WTC11 (cell line): ENCODE measurements around the gene AAGAB. TPM values are rescaled to one million over a fixed set of nuclear protein-coding genes. Genes with fewer than 3 reads are reported as not detected.

Experiments used
- ATAC-seq: fragments of 200-7000 bp; cut with Tn5 transposase; 2 replicates; pipeline ENCODE4 v1.10.0; 2021; ENCODE audit warnings: mild to moderate bottlenecking, moderate library complexity
- CTCF ChIA-PET: fragments of 300-600 bp; sonication (Branson Sonifier 250); formaldehyde crosslinking; loops from one replicate; lab custom pipeline; 2021; ENCODE audit warnings: antibody characterized with exemption; lab: Charles Lee
- POLR2A ChIA-PET: fragments of 350-600 bp; sonication (Branson Sonifier 250); formaldehyde crosslinking; loops from one replicate; lab custom pipeline; 2021; ENCODE audit warnings: antibody characterized with exemption; lab: Charles Lee
- DNase-seq: peaks from one replicate; pipeline ENCODE4 v3.0.0; 2021; ENCODE audit warnings: low spot score
- H3K27ac Mint-ChIP-seq: 2 replicates; pipeline ENCODE4 v1.8.0; 2021; ENCODE audit warnings: mixed read lengths
- H3K27me3 Mint-ChIP-seq: 2 replicates; pipeline ENCODE4 v1.8.0; 2021; ENCODE audit warnings: low read depth, mild to moderate bottlenecking, moderate library complexity, mixed read lengths
- H3K36me3 Mint-ChIP-seq: 2 replicates; pipeline ENCODE4 v1.8.0; 2021; ENCODE audit warnings: mixed read lengths
- H3K4me1 Mint-ChIP-seq: 2 replicates; pipeline ENCODE4 v1.8.0; 2022; ENCODE audit warnings: mixed read lengths
- H3K4me3 Mint-ChIP-seq: 2 replicates; pipeline ENCODE4 v1.8.0; 2021; ENCODE audit warnings: mild to moderate bottlenecking, moderate library complexity, mixed read lengths
- H3K9me3 Mint-ChIP-seq: 2 replicates; pipeline ENCODE4 v1.8.0; 2021; ENCODE audit warnings: mixed read lengths
- AFF4 ChIP-seq: sonication (generic); formaldehyde crosslinking; IDR thresholded peaks from 2 replicates; pipeline ENCODE4 v1.8.1; 2023; ENCODE audit warnings: mild to moderate bottlenecking, missing genetic modification reagents, borderline replicate concordance
- CBFB ChIP-seq: sonication (generic); formaldehyde crosslinking; IDR thresholded peaks from 2 replicates; pipeline ENCODE4 v1.8.1; 2022; ENCODE audit warnings: mild to moderate bottlenecking, low read depth, missing genetic modification reagents
- CREB1 ChIP-seq: sonication (generic); formaldehyde crosslinking; IDR thresholded peaks from 2 replicates; pipeline ENCODE4 v1.8.0; 2023; ENCODE audit warnings: mild to moderate bottlenecking, missing genetic modification reagents
- E2F5 ChIP-seq: sonication (generic); formaldehyde crosslinking; IDR thresholded peaks from 2 replicates; pipeline ENCODE4 v1.8.1; 2022; ENCODE audit warnings: mild to moderate bottlenecking, moderate library complexity, missing genetic modification reagents
- EMX1 ChIP-seq: fragments of 250-450 bp; sonication (Bioruptor Pico); IDR thresholded peaks from 2 replicates; pipeline ENCODE4 v1.8.0; 2021; ENCODE audit warnings: mild to moderate bottlenecking
- FOXJ3 ChIP-seq: sonication (generic); formaldehyde crosslinking; IDR thresholded peaks from 2 replicates; pipeline ENCODE4 v1.9.0; 2021; ENCODE audit warnings: missing genetic modification reagents, mild to moderate bottlenecking, borderline replicate concordance
- JUN ChIP-seq: sonication (generic); formaldehyde crosslinking; IDR thresholded peaks from 2 replicates; pipeline ENCODE4 v1.8.0; 2023; ENCODE audit warnings: mild to moderate bottlenecking, missing genetic modification reagents
- NR2C2 ChIP-seq: sonication (generic); formaldehyde crosslinking; IDR thresholded peaks from 2 replicates; pipeline ENCODE4 v1.8.0; 2022; ENCODE audit warnings: mild to moderate bottlenecking, missing genetic modification reagents
- PRRX2 ChIP-seq: fragments of 250-450 bp; sonication (Bioruptor Pico); IDR thresholded peaks from 2 replicates; pipeline ENCODE4 v1.8.0; 2021; ENCODE audit warnings: mild to moderate bottlenecking
- RORB ChIP-seq: fragments of 250-450 bp; sonication (Bioruptor Pico); IDR thresholded peaks from 2 replicates; pipeline ENCODE4 v1.9.0; 2021; ENCODE audit warnings: mild to moderate bottlenecking
- SOX15 ChIP-seq: fragments of 250-450 bp; sonication (Bioruptor Pico); IDR thresholded peaks from 2 replicates; pipeline ENCODE4 v1.9.0; 2021; ENCODE audit warnings: mild to moderate bottlenecking
- ZNF138 ChIP-seq: sonication (generic); formaldehyde crosslinking; conservative IDR thresholded peaks from 2 replicates; pipeline ENCODE4 v1.8.1; 2022; ENCODE audit warnings: mild to moderate bottlenecking, moderate library complexity, missing genetic modification reagents
- ZNF219 ChIP-seq: sonication (generic); formaldehyde crosslinking; IDR thresholded peaks from 2 replicates; pipeline ENCODE4 v1.8.0; 2023; ENCODE audit warnings: missing genetic modification reagents, mild to moderate bottlenecking, borderline replicate concordance
- ZNF232 ChIP-seq: sonication (generic); formaldehyde crosslinking; IDR thresholded peaks from 2 replicates; pipeline ENCODE4 v1.8.0; 2022; ENCODE audit warnings: mild to moderate bottlenecking, missing genetic modification reagents
- ZNF281 ChIP-seq: sonication (generic); formaldehyde crosslinking; IDR thresholded peaks from 2 replicates; pipeline ENCODE4 v1.8.0; 2023; ENCODE audit warnings: mild to moderate bottlenecking, missing genetic modification reagents
- ZNF416 ChIP-seq: fragments of 250-450 bp; sonication (Bioruptor Pico); IDR thresholded peaks from 2 replicates; pipeline ENCODE4 v1.9.0; 2021; ENCODE audit warnings: mild to moderate bottlenecking, inconsistent platforms
- ZNF423 ChIP-seq: fragments of 250-450 bp; sonication (Bioruptor Pico); IDR thresholded peaks from 2 replicates; pipeline ENCODE4 v2.1.2; 2022; ENCODE audit warnings: mild to moderate bottlenecking, moderate library complexity
- total RNA-seq: library from RNA; stranded (reverse); gene quantifications from 3 replicates; pipeline ENCODE4 v1.2.3, GENCODE V29; 2021
- TF ChIP-seq, protein P1 (sequence below): sonication (generic); formaldehyde crosslinking; IDR thresholded peaks from 2 replicates; pipeline ENCODE4 v1.8.1; 2023; ENCODE audit warnings: mild to moderate bottlenecking, missing genetic modification reagents, moderate library complexity
- TF ChIP-seq, protein P2 (sequence below): sonication (generic); formaldehyde crosslinking; IDR thresholded peaks from 2 replicates; pipeline ENCODE4 v1.8.0; 2022; ENCODE audit warnings: missing genetic modification reagents
- TF ChIP-seq, protein P3 (sequence below): fragments of 250-450 bp; sonication (Bioruptor Pico); IDR thresholded peaks from 2 replicates; pipeline ENCODE4 v1.8.0; 2021; ENCODE audit warnings: mild to moderate bottlenecking

Gene AAGAB
- total RNA-seq, 1 experiment from 2014 or later = 41.7 TPM

DNA sequence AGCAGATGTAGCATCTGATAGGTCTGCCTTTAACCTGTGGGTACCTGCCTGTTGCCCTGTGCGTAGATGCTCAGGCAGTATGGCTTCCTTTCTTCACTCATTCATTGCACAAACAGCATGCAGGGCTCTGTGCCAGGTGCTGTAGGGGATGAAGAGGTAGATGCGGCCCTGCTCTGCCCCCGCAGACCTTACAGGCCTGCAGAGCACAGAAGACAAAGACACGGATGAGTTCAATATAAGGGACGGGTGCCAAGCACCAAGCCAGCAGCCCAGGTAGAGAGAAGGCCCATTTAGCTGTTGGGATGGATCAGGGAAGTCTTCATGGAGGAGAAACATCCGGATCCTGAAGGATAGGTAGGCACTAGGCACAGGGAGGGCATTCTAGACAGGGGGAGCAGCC lies 69.4 kb downstream of the AAGAB start (continued):
- TF ChIP-seq FOXJ3 (CRISPR knock-in tag) (no peak), NR2C2 (CRISPR knock-in tag) (no peak)
- TF ChIP-seq, protein P1, sequence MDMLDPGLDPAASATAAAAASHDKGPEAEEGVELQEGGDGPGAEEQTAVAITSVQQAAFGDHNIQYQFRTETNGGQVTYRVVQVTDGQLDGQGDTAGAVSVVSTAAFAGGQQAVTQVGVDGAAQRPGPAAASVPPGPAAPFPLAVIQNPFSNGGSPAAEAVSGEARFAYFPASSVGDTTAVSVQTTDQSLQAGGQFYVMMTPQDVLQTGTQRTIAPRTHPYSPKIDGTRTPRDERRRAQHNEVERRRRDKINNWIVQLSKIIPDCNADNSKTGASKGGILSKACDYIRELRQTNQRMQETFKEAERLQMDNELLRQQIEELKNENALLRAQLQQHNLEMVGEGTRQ (CRISPR knock-in tag) = no peak
- TF ChIP-seq, protein P2, sequence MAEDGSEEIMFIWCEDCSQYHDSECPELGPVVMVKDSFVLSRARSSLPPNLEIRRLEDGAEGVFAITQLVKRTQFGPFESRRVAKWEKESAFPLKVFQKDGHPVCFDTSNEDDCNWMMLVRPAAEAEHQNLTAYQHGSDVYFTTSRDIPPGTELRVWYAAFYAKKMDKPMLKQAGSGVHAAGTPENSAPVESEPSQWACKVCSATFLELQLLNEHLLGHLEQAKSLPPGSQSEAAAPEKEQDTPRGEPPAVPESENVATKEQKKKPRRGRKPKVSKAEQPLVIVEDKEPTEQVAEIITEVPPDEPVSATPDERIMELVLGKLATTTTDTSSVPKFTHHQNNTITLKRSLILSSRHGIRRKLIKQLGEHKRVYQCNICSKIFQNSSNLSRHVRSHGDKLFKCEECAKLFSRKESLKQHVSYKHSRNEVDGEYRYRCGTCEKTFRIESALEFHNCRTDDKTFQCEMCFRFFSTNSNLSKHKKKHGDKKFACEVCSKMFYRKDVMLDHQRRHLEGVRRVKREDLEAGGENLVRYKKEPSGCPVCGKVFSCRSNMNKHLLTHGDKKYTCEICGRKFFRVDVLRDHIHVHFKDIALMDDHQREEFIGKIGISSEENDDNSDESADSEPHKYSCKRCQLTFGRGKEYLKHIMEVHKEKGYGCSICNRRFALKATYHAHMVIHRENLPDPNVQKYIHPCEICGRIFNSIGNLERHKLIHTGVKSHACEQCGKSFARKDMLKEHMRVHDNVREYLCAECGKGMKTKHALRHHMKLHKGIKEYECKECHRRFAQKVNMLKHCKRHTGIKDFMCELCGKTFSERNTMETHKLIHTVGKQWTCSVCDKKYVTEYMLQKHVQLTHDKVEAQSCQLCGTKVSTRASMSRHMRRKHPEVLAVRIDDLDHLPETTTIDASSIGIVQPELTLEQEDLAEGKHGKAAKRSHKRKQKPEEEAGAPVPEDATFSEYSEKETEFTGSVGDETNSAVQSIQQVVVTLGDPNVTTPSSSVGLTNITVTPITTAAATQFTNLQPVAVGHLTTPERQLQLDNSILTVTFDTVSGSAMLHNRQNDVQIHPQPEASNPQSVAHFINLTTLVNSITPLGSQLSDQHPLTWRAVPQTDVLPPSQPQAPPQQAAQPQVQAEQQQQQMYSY (CRISPR knock-in tag) = no peak
- TF ChIP-seq, all 79 proteins: peak for 0

DNA sequence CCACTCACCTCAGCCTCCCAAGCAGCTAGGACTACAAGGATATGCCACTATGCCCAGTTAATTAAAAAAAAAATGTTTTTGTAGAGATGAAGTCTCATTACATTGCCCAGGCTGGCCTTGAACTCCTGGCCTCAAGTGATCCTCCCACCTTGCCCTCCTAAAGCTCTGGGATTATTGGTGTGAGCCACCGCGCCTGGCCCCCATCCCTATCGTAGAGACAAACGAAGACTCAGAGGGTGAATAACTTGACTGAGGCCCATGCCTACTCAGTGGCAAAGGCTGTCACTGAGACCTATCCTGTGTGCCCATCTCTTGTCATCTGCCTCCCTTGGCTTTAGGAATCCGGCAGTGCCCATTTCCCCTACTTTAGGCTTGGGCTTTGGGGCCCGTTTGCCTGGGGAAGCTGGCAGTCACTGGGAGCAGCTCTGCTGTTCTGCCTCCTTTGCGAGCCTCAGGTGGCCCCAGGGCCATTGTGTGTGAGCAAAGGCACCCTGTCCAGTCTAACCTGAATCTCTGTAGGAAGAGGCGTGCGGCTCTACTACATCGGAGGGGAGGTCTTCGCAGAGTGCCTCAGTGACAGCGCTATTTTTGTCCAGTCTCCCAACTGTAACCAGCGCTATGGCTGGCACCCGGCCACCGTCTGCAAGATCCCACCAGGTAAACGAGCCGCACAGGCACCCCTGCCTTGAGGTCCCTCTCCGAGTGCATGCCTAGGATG lies 70.1 kb downstream of the AAGAB start:
- no peak overlapping the region for H3K4me3 Mint-ChIP-seq
- H3K9me3 Mint-ChIP-seq = no peaks in the 10 kb centered on the region
- ATAC-seq = no peak
- DNase-seq = no peak
- H3K27me3 Mint-ChIP-seq = no peaks in the 10 kb centered on the region
- TF ChIP-seq JUN (CRISPR knock-in tag) (no peak), EMX1 (CRISPR knock-in tag) (no peak), ZNF416 (CRISPR knock-in tag) (no peak), ZNF219 (CRISPR knock-in tag) (no peak), PRRX2 (CRISPR knock-in tag) (no peak), E2F5 (CRISPR knock-in tag) (no peak), ZNF232 (CRISPR knock-in tag) (no peak), CBFB (CRISPR knock-in tag) (no peak), AFF4 (CRISPR knock-in tag) (no peak), ZNF423 (CRISPR knock-in tag) (no peak), SOX15 (CRISPR knock-in tag) (no peak), CREB1 (CRISPR knock-in tag) (no peak), ZNF281 (no peak), ZNF138 (CRISPR knock-in tag) (no peak), RORB (no peak)
- TF ChIP-seq, protein P3, sequence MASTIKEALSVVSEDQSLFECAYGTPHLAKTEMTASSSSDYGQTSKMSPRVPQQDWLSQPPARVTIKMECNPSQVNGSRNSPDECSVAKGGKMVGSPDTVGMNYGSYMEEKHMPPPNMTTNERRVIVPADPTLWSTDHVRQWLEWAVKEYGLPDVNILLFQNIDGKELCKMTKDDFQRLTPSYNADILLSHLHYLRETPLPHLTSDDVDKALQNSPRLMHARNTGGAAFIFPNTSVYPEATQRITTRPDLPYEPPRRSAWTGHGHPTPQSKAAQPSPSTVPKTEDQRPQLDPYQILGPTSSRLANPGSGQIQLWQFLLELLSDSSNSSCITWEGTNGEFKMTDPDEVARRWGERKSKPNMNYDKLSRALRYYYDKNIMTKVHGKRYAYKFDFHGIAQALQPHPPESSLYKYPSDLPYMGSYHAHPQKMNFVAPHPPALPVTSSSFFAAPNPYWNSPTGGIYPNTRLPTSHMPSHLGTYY (CRISPR knock-in tag) = no peak
- no peak overlapping the region for H3K27ac Mint-ChIP-seq
- POLR2A ChIA-PET = no interaction called here
- no peaks in the 10 kb centered on the region for H3K4me1 Mint-ChIP-seq
- H3K36me3 Mint-ChIP-seq = peaks cover 30% of the 10 kb centered on the region
- CTCF ChIA-PET = no interaction called here
